GM12873 (cell line): ENCODE measurements around the gene MYL3.

ENCODE experiments used
- CTCF ChIP-seq: IDR thresholded peaks from 2 replicates; pipeline ENCODE4 v1.5.1; 2012; ENCODE audit warnings: low read depth, mild to moderate bottlenecking, moderate library complexity, low read length, control low read depth; ENCODE audit not compliant: insufficient read depth; ENCODE audit errors: missing control alignments

Gene MYL3

GRCh38 chr3:46854555-46854991 lies 8.7 kb downstream of the MYL3 start:
- no peak for TF ChIP-seq CTCF

- no peak for TF ChIP-seq CTCF
These were observed 9.5 kb downstream of the MYL3 start for GRCh38 chr3:46853441-46854415.

GRCh38 chr3:46852839-46853355 lies 10.3 kb downstream of the MYL3 start:
- no peak for TF ChIP-seq CTCF

- no peak for TF ChIP-seq CTCF
These were observed 10.9 kb downstream of the MYL3 start for GRCh38 chr3:46852334-46852720.

- no peak for TF ChIP-seq CTCF
These were observed 11.6 kb downstream of the MYL3 start for GRCh38 chr3:46851364-46852333.

- no peak for TF ChIP-seq CTCF
These were observed 12.8 kb downstream of the MYL3 start for GRCh38 chr3:46850468-46850779.

- TF ChIP-seq CTCF, result no peak
These were observed 13.4 kb downstream of the MYL3 start for GRCh38 chr3:46849686-46850467.
